HG02798 (cell line): ENCODE results near the gene PECR.
"Not testable (repeated sequence)": the region's sequence is repeated elsewhere in the genome, so short reads cannot be mapped to it uniquely, and the experiment has no call there.

Experiments
- ATAC-seq: cut with Tn5 transposase; IDR thresholded peaks from one replicate; pipeline ENCODE4 v1.9.1; 2021; ENCODE audit warnings: mild to moderate bottlenecking; ENCODE audit not compliant: unreplicated experiment, poor library complexity

The PECR gene

GRCh38 chr2:216107760-216108159 is 26.2 kb upstream of the PECR start:
- no peak for ATAC-seq

DNA sequence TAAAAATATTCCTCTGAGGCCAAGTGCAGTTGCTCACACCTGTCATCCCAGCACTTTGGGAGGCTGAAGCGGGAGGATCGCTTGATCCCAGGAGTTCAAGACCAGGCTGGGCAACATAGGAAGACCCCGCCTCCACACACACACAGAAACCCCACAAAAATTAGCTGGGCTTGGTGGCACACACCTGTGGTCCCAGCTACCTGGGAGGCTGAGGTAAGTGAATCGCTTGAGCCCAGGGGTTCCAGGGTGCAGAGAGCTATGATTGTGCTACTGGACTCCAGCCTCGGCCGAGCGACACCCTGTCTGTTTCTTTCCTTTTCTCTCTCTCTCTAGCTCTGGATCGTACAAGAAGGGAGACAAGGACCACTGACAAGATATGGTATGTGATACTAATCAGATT is 25.7 kb upstream of the PECR start:
- ATAC-seq, result no peak

DNA sequence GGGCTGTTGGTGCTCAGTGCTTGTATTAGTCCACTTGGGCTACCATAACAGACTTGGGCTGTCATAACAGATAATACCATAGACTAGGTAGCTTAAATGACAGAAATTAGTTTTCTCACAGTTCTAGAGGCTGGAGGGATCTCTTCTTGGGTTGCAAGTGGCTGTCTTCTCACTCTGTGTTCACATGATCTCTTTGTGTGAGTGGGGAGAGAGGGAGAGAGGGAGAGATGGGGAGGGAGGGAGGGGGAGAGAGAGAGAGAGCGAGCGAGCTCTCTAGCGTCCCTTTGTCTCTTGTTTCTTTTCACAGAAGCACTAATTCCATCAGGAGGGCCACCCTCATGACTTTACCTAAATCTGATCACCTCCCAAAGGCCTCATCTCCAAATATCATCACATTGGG is 23.1 kb upstream of the PECR start:
- no peak for ATAC-seq

- no peak for ATAC-seq
Measured at GRCh38 chr2:216103213-216103612, 21.6 kb upstream of the PECR start.

DNA sequence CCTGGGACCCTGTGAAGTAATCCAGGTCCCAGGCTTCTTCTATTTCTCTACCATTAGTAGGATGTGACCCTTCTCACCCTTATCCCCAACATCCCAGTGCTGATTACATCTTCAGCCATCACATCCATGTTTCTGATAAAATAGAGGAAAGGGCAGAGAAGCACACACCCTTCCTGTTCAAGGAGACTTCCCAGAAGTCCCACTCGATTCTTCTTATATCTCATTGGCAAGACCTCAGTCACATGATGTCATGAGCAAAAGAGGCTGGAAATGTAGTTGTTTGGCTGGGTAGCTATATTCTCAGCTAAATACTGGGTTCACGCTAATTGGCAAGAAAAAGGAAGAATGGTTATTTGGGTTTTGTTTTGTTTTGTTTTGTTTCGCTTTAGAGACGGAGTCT is 19.5 kb upstream of the PECR start:
- ATAC-seq, result no peak

- no peak for ATAC-seq
Measured at GRCh38 chr2:216098421-216099334, 17.1 kb upstream of the PECR start.

DNA sequence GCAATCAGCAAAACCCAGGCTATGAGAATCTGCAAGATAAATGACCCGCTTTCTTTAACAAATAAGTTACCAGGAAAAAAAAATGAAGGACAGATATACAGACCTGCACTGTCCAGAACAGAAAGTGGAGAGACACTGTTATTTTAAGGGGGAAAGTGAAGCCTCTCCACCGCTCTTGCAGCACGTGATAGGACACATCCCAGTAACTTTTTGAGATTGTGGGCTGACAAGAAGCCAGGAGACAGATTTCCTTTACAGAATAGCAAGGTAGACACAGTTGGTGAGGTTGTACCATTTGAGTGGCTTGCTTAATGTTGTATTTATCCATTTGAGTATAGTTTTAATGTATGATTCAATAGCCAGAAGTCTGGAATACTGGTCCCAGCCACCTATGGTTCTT is 13.1 kb upstream of the PECR start:
- no peak for ATAC-seq

- no peak for ATAC-seq
Measured at GRCh38 chr2:216092646-216093045, 11.0 kb upstream of the PECR start.

DNA sequence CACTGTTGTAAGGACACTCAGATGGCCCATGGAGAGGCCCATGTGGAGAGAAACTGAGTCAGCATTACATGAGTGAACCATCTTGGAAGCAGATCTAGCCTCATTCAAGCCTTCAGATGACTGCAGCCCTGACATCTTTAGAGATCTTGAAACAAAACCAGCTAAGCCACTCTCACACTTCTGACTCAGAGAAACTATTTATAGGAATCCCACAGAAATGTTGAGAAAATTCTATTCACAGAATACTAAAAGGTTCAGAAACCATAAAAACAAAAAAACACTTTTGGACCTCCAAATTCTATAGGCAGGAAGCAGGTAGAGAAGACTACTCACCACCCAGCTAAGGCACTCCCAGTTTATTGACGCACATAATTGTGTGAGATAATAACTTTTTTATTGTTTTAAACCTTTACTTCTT is 8.8 kb upstream of the PECR start:
- peak; percentile 68 for ATAC-seq

DNA sequence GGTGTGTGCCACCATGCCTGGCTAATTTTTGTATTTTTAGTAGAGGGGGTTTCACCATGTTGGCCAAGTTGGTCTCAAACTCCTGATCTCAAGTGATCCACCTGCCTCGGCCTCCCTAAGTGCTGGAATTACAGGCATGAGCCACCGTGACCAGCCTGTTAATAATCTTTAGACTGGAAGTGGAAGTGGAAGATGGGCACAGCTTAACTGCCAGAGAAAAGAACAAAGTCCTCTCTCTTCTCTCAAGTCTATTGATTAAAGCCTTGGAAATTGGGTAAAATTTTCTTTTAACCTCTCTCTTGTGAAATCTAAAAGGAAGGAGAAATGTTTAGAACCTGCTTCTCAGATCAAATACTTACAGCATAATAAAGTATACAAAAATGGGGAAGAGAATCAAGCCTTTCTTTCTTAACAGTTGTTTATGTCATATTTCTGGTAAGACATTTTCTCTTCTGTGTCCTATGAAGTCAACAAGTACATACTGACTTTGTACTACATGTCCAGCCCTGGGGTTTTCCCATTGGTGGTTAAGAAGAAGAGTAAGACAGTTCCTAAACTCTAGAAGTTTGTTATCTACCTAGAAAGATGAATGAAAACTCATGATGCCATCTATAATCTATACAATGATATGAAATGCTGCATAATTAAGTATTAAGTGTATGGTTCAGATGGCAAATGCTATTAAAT is 4.7 kb upstream of the PECR start:
- no peak for ATAC-seq

GRCh38 chr2:216084547-216084946 is 2.9 kb upstream of the PECR start:
- ATAC-seq, result no peak

GRCh38 chr2:216083464-216084281 is 2.1 kb upstream of the PECR start:
- no peak for ATAC-seq

- no peak for ATAC-seq
Measured at GRCh38 chr2:216082805-216083204, 1.2 kb upstream of the PECR start.

- ATAC-seq, result no peak
Measured at GRCh38 chr2:216082117-216082711, 605 bp upstream of the PECR start.

- ATAC-seq, result no peak
Measured at GRCh38 chr2:216081012-216081411, 597 bp downstream of the PECR start.

GRCh38 chr2:216080048-216080447 is 1.6 kb downstream of the PECR start:
- ATAC-seq, result not testable (repeated sequence)

GRCh38 chr2:216078776-216079175 is 2.8 kb downstream of the PECR start:
- no peak for ATAC-seq

DNA sequence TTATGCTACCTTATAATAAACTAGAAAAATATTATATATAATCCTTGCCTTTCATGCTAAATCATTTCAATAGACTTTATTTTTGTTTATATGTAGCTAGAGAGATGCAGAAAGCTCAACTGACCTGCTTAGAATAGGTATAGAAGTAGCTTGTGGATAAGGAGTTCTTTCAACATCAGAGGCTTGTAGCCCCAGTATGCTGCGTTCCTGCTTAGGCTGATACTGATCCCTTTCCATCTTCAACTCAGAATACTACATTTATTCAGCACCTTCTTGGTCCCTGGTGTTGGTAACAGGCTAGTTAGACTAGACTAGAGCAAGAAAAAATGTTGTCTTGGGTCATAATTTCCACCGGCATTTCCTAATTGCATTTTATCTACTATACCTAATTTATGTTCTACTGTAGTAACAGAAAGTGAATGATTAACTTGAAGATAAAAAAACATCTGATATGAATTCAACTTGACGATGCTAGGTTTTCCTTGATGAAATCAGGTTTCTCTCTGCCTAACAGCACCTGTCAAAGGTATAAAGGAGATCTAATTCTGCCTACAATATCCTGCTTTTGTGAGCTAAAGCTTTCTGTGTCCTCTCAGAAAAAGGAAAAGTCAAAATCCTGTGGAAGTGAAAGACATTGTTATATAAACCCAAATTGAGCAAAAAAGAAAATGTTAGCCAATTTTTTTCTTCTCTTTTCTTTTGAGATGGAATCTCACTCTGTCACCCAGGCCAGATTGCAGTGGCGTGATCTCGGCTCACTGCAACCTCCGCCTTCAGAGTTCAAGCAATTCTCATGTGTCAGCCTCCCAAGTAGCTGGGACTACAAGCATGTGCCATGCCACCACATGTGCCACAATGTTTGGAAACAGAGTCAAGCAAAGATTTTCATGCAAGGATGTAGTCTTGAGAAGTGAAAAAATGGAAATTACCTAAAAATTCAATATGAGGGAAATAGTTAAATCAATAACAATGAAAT is 5.8 kb downstream of the PECR start:
- ATAC-seq, result no peak

GRCh38 chr2:216074794-216075193 is 6.8 kb downstream of the PECR start:
- no peak for ATAC-seq
